RWPE1 (cell line): Measurements from ENCODE around the gene SPEF1.
A peak's percentile ranks its signal among the peaks of the same experiment; 100 is the strongest.

Experiments
- CTCF ChIA-PET: fragments of 350-600 bp; sonication (Branson Sonifier 250); formaldehyde crosslinking; extraction: SDS; loops from one replicate; lab custom pipeline; 2021; lab: Yijun Ruan, JAX
- POLR2A ChIA-PET: fragments of 400-600 bp; formaldehyde crosslinking; extraction: SDS; loops from one replicate; lab custom pipeline; 2020; ENCODE audit warnings: antibody characterized with exemption; ENCODE audit not compliant: low non-redundant PET; lab: Yijun Ruan, JAX
- DNase-seq: peaks from one replicate; pipeline ENCODE4 v3.0.0; 2012; ENCODE audit warnings: low spot score
- H3K27ac ChIP-seq: fragments of 450-650 bp; 2 replicates; pipeline ENCODE4 v1.5.1; 2017
- CTCF ChIP-seq: fragments of 450-650 bp; conservative IDR thresholded peaks from 2 replicates; pipeline ENCODE4 v1.5.1; 2017; ENCODE audit warnings: low read depth, mild to moderate bottlenecking

SPEF1 gene

GRCh38 chr20:3763671-3764601 lies 17.3 kb downstream of the SPEF1 start:
- H3K27ac ChIP-seq: peak overlapping the region; percentile 90
- DNase-seq: no peak
- CTCF ChIA-PET: interaction anchor here (0.8 to 1.0 kb wide), 3 partner anchors 11 to 91 kb away, joined by 3 to 4 read pairs (median 3); no protein-coding TSS in a partner anchor
- TF ChIP-seq CTCF: no peak
- POLR2A ChIA-PET: no interaction called here

GRCh38 chr20:3760655-3761348 lies 20.4 kb downstream of the SPEF1 start:
- POLR2A ChIA-PET: no interaction called here
- no peak for TF ChIP-seq CTCF
- CTCF ChIA-PET: interaction anchor here (0.5 to 0.9 kb wide), 4 partner anchors 9 to 424 kb away, joined by 3 read pairs; no protein-coding TSS in a partner anchor
- no peak overlapping the region for H3K27ac ChIP-seq
- DNase-seq: no peak

GRCh38 chr20:3759884-3760283 lies 21.4 kb downstream of the SPEF1 start:
- ChIA-PET POLR2A (no interaction called here), CTCF (interaction anchor here (0.6 to 0.9 kb wide), 3 partner anchors 8 to 348 kb away, joined by 3 read pairs; no protein-coding TSS in a partner anchor)
- TF ChIP-seq CTCF: no peak
- DNase-seq: no peak
- peak overlapping the region; percentile 1 for H3K27ac ChIP-seq

GRCh38 chr20:3759316-3759823 lies 21.9 kb downstream of the SPEF1 start:
- peak overlapping the region; percentile 1 for H3K27ac ChIP-seq
- no peak for DNase-seq
- ChIA-PET CTCF (interaction anchor here (0.6 kb wide), 2 partner anchors 10 to 349 kb away, joined by 3 read pairs; no protein-coding TSS in a partner anchor), POLR2A (no interaction called here)
- TF ChIP-seq CTCF: no peak

- H3K27ac ChIP-seq: peak overlapping the region; percentile 1
- ChIA-PET CTCF (interaction anchor here (0.6 to 3.1 kb wide), 3 partner anchors 9 to 48 kb away, joined by 3 to 9 read pairs (median 4); partner anchors contain the start of gene ADISSP), POLR2A (no interaction called here)
Measured at GRCh38 chr20:3758566-3758965, 22.7 kb downstream of the SPEF1 start.

More at GRCh38 chr20:3758566-3758965, 22.7 kb downstream of the SPEF1 start:
- no peak for DNase-seq
- no peak for TF ChIP-seq CTCF
